Caco-2 (cell line): ENCODE measurements around the gene TMC7. TPM values are rescaled to one million over a fixed set of nuclear protein-coding genes. Genes with fewer than 3 reads are reported as not detected.
A peak's percentile ranks its signal among the peaks of the same experiment; 100 is the strongest.

Source experiments
- BruUV-seq: library from RNA; stranded (reverse); fragments of 400-500 nt; replicated peaks from 2 replicates; lab custom pipeline; 2021; lab: Mats Ljungman, UMichigan
- CTCF ChIA-PET: fragments of 300-600 bp; sonication (Branson Sonifier 250); formaldehyde crosslinking; loops from one replicate; lab custom pipeline; 2022; ENCODE audit warnings: antibody characterized with exemption; lab: Charles Lee
- POLR2A ChIA-PET: fragments of 300-600 bp; sonication (Branson Sonifier 250); formaldehyde crosslinking; loops from one replicate; lab custom pipeline; 2022; ENCODE audit warnings: antibody characterized with exemption; lab: Charles Lee
- DNase-seq, 2 experiments: peaks; one replicate each; pipeline versions ENCODE4 v3.0.0 to v3.0.0-alpha.2; 2020 to 2022
- H3K27me3 ChIP-seq: replicated peaks from 2 replicates; pipeline ENCODE4 v1.6.0; 2011; ENCODE audit warnings: low read length; ENCODE audit not compliant: control insufficient read depth, insufficient read depth
- H3K36me3 ChIP-seq: 2 replicates; pipeline ENCODE4 v1.5.1; 2011; ENCODE audit warnings: low read length; ENCODE audit not compliant: control insufficient read depth, insufficient read depth
- H3K4me1 ChIP-seq: fragments of 250-450 bp; sonication (Bioruptor Pico); 2 replicates; pipeline ENCODE4 v1.5.1; 2020; ENCODE audit warnings: mild to moderate bottlenecking
- H3K4me3 ChIP-seq: 2 replicates; pipeline ENCODE4 v1.5.1; 2011; ENCODE audit warnings: low read depth, mild to moderate bottlenecking, control low read depth, low read length
- H3K9me3 ChIP-seq: fragments of 250-450 bp; sonication (Bioruptor Pico); 2 replicates; pipeline ENCODE4 v1.5.1; 2020; ENCODE audit warnings: mild to moderate bottlenecking, moderate library complexity
- H3K27ac Mint-ChIP-seq: one replicate; pipeline ENCODE4 v1.8.0; 2022; ENCODE audit warnings: mixed read lengths; ENCODE audit not compliant: unreplicated experiment
- H3K27me3 Mint-ChIP-seq: one replicate; pipeline ENCODE4 v1.8.0; 2022; ENCODE audit warnings: mixed read lengths; ENCODE audit not compliant: insufficient read depth, unreplicated experiment
- H3K36me3 Mint-ChIP-seq: one replicate; pipeline ENCODE4 v1.8.0; 2022; ENCODE audit warnings: mild to moderate bottlenecking, mixed read lengths; ENCODE audit not compliant: insufficient read depth, unreplicated experiment
- H3K4me1 Mint-ChIP-seq: one replicate; pipeline ENCODE4 v1.8.0; 2022; ENCODE audit warnings: low read depth, mixed read lengths; ENCODE audit not compliant: unreplicated experiment
- H3K4me3 Mint-ChIP-seq: one replicate; pipeline ENCODE4 v1.8.0; 2022; ENCODE audit warnings: mild to moderate bottlenecking, moderate library complexity, mixed read lengths; ENCODE audit not compliant: unreplicated experiment
- H3K9me3 Mint-ChIP-seq: one replicate; pipeline ENCODE4 v1.8.0; 2022; ENCODE audit warnings: mixed read lengths; ENCODE audit not compliant: unreplicated experiment
- intact Hi-C: fragments of 100-400 bp; cut with micrococcal nuclease; formaldehyde crosslinking; loops from one replicate; pipeline ENCODE4 v1.10.0; 2022; ENCODE audit not compliant: unreplicated experiment
- total RNA-seq: library from RNA; stranded (reverse); gene quantifications from 2 replicates; pipeline ENCODE4 v1.2.3, GENCODE V29; 2022
- TF ChIP-seq, protein P1 (sequence below), 2 experiments: fragments of 200-600 bp in 1 of 2; IDR thresholded peaks; 1 replicate in 1 of 2; 2 replicates in 1 of 2; pipeline versions ENCODE4 v1.5.1 to v1.8.0; 2011 to 2022; ENCODE audit warnings: antibody characterized with exemption in 1 of 2, control low read depth in 1 of 2, inconsistent platforms in 1 of 2, low read depth in 1 of 2, low read length in 1 of 2, mild to moderate bottlenecking in 1 of 2, moderate library complexity in 1 of 2; ENCODE audit not compliant: insufficient read depth in 1 of 2, severe bottlenecking in 1 of 2, unreplicated experiment in 1 of 2

Gene TMC7
- total RNA-seq, 1 experiment from 2014 or later: 4.0 TPM

DNA sequence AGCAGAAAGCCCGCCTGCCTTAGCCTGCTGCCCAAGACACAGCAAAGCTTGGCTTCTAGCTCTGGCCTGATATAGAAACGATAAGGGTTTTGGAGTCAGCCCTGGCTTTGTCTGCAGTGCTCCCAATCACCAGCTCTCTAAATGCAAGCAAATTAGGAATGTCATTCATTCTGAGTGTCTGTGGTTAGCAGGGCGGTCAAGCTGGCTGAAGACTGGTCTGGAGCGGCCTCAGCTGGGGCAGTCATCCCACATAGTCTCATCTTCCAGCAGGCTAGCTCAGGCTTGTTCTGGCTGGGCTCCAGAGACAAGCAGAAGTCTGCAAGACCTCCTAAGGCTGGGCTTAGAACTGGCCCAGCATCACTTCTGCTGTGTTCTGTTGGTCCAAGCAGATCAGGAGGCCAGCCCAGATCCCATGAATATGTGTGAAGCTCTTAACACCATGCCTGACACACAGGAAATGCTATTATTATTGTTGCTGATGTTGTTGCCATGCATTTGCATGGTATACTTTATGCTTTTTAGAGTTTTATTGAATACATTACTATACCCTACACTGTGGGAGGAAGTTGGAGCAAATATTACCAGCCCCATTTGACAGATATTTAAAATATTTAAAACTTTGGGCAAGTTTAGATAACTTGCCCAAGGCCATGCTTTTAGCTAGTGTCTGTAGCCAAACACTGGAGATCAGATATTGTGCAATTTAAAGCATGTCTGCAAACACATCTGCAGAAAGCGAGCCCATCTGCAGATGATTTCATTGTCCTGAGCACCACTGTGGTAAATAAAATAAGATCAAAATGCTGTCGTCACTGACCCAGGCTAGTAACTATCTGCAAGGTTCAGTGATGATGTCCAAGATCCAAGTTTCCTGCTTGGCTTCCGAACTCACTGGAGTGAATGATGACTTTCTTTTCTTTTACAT is 24.8 kb downstream of the TMC7 start:
- Histone ChIP-seq H3K36me3 (no peaks in the 10 kb centered on the region), H3K27me3 (no peaks in the 10 kb centered on the region), H3K4me1 (0 out of 2 replicates have a peak, but pooled peaks cover 5% of the 10 kb centered on the region), H3K9me3 (no peaks in the 10 kb centered on the region), H3K4me3 (no peak overlapping the region)
- CTCF ChIA-PET: interaction anchor here (1.3 kb wide), 1 partner anchor 25 kb away, joined by 4 read pairs; the partner anchor contains the start of gene TMC7
- no peaks in the 10 kb centered on the region for H3K9me3 Mint-ChIP-seq
- H3K36me3 Mint-ChIP-seq: no peaks in the 10 kb centered on the region
- intact Hi-C loops: no loop called here
- no peaks in the 10 kb centered on the region for H3K27me3 Mint-ChIP-seq
- H3K4me3 Mint-ChIP-seq: no peak overlapping the region
- no peak overlapping the region for H3K27ac Mint-ChIP-seq
- no TSS peak for BruUV-seq
- POLR2A ChIA-PET: no interaction called here
- TF ChIP-seq, protein P1, sequence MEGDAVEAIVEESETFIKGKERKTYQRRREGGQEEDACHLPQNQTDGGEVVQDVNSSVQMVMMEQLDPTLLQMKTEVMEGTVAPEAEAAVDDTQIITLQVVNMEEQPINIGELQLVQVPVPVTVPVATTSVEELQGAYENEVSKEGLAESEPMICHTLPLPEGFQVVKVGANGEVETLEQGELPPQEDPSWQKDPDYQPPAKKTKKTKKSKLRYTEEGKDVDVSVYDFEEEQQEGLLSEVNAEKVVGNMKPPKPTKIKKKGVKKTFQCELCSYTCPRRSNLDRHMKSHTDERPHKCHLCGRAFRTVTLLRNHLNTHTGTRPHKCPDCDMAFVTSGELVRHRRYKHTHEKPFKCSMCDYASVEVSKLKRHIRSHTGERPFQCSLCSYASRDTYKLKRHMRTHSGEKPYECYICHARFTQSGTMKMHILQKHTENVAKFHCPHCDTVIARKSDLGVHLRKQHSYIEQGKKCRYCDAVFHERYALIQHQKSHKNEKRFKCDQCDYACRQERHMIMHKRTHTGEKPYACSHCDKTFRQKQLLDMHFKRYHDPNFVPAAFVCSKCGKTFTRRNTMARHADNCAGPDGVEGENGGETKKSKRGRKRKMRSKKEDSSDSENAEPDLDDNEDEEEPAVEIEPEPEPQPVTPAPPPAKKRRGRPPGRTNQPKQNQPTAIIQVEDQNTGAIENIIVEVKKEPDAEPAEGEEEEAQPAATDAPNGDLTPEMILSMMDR (IDR thresholded peaks at IDR 0.05; ENCODE audit: insufficient read depth in 1 of 2, low read depth in 1 of 2, low read length in 1 of 2, severe bottlenecking in 1 of 2, unreplicated experiment in 1 of 2): no peak
- no peaks in the 10 kb centered on the region for H3K4me1 Mint-ChIP-seq
- no peak for DNase-seq

DNA sequence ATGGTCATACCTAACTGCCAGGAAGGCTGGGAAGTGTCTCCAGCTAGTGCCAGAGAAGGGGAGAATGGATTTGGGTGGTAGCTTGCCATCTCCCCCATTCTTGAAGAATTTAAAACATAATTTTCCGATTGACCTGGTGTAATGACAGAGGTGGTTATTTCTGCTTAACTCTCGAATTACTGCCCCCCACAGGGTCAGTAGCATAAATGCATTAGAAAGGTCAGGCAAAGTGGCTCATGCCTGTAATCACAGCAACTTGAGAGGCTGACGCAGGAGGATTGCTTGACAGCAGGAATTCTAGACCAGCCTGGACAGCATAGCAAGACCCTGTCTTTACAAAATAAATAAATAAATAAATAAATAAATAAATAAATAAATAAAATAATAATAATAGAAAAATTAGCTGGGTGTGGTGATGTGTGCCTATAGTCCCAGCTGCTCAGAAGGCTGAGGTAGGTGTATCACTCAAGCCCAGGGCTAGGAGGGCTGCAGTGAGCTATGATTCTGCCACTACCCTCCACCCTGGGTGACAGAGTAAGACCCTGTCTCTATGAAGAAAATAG is 27.5 kb downstream of the TMC7 start:
- no TSS peak for BruUV-seq
- Mint-ChIP-seq H3K4me3 (no peak overlapping the region), H3K4me1 (no peaks in the 10 kb centered on the region), H3K27ac (no peak overlapping the region), H3K9me3 (no peaks in the 10 kb centered on the region), H3K27me3 (no peaks in the 10 kb centered on the region), H3K36me3 (no peaks in the 10 kb centered on the region)
- no peak for DNase-seq
- Histone ChIP-seq H3K9me3 (no peaks in the 10 kb centered on the region), H3K4me3 (no peak overlapping the region), H3K27me3 (no peaks in the 10 kb centered on the region), H3K36me3 (no peaks in the 10 kb centered on the region), H3K4me1 (0 out of 2 replicates have a peak, but pooled peaks cover 5% of the 10 kb centered on the region)
- intact Hi-C loops: no loop called here
- POLR2A ChIA-PET: no interaction called here
- CTCF ChIA-PET: interaction anchor here (0.7 kb wide), 1 partner anchor 13 kb away, joined by 5 read pairs; no protein-coding TSS in a partner anchor
- TF ChIP-seq, protein P1 (IDR thresholded peaks at IDR 0.05; ENCODE audit: insufficient read depth in 1 of 2, low read depth in 1 of 2, low read length in 1 of 2, severe bottlenecking in 1 of 2, unreplicated experiment in 1 of 2): peak in 1 of 2 experiments; percentile 17

DNA sequence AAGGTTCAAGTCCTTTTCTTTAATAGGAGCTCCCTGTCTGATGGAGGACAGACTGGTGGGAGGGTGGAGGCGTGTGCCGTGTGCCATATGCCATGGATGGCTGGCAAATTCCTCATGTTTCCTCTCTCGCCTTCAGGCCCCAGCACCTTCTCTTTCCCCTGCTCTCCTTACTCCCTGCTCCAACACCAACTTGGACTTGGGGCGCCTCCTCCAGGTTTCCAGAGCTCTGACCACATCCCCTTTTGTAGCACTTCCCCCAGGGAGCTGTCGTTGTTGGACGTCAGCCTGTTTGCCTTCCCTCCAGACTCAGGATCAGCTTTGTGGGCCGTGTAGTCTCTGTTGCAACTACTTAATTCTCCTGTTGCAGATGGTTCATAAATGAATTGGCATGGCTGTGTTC is 30.7 kb downstream of the TMC7 start:
- TF ChIP-seq, protein P1 (IDR thresholded peaks at IDR 0.05; ENCODE audit: insufficient read depth in 1 of 2, low read depth in 1 of 2, low read length in 1 of 2, severe bottlenecking in 1 of 2, unreplicated experiment in 1 of 2): no peak
- H3K4me1 ChIP-seq: no peaks in the 10 kb centered on the region
- Mint-ChIP-seq H3K4me1 (no peaks in the 10 kb centered on the region), H3K36me3 (no peaks in the 10 kb centered on the region), H3K4me3 (no peak overlapping the region), H3K27me3 (no peaks in the 10 kb centered on the region), H3K27ac (no peak overlapping the region), H3K9me3 (no peaks in the 10 kb centered on the region)
- H3K4me3 ChIP-seq: no peak overlapping the region
- CTCF ChIA-PET: interaction anchor here (1.1 kb wide), 1 partner anchor 31 kb away, joined by 8 read pairs; the partner anchor contains the start of gene TMC7
- BruUV-seq: no TSS peak
- H3K36me3 ChIP-seq: no peaks in the 10 kb centered on the region
- H3K27me3 ChIP-seq: no peaks in the 10 kb centered on the region
- intact Hi-C loops: no loop called here
- POLR2A ChIA-PET: no interaction called here
- DNase-seq: no peak
- H3K9me3 ChIP-seq: no peaks in the 10 kb centered on the region
